HG02610 (cell line): ENCODE results near the gene IQGAP2.

ENCODE experiments used
- ATAC-seq: cut with Tn5 transposase; IDR thresholded peaks from one replicate; pipeline ENCODE4 v1.9.1; 2021; ENCODE audit warnings: mild to moderate bottlenecking, moderate library complexity; ENCODE audit not compliant: unreplicated experiment

Gene IQGAP2

DNA sequence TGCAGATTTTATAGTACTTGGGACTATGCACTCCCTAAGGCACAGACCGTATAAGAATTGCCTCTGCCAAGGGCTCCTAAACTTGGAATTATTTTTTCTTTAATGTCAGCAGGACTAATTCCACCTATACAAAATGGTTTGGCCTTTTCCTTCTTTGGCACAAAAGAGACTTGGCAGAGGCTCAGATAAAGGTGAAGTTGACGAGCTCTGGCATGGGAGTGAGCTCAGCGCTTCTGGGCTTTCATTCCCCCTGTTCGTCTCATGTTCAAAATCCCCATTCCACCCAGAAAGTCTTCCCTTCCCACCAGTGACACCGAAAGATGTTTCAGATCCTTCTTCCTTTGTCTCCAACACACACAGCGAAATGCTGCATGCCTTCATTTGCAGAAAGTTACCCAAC is 158.9 kb downstream of the IQGAP2 start:
- ATAC-seq: no peak

DNA sequence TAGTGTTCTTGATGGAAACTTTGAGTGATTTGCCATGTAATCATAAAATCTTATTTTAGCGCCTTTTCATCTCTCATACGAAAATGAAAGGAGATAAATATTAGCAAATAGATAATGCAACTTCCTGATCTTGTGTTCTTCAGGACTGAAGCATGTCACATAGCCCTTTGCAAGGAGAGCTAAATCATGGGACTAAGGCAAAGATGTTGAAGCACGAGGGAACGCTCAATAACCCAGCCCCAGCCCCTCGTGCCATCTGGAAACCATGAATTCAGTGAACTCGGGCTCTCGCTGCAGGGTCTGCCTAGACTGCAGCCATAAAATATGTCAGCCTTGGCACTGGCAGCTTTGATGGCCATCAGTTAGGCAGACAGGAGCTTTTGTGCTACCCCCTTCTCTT is 161.9 kb downstream of the IQGAP2 start:
- no peak for ATAC-seq

DNA sequence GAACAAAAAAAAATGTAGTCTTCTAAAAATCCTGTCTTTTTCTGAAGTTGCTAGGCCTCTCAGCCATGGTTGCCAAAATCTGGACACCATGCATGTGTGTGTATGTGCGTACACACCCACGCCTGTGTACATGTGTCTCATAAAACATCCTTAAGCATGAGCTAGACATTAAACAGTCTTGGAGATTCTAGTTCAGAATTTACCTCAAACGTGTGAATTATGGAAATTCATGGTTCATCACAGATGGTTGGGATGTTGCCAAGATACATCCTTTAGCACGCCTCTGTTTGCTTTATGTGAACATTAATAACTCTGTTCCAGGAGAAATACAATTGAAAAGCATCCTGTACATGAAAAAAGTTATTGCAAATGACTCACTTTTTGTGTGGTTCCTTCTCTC is 167.1 kb downstream of the IQGAP2 start:
- ATAC-seq: no peak

DNA sequence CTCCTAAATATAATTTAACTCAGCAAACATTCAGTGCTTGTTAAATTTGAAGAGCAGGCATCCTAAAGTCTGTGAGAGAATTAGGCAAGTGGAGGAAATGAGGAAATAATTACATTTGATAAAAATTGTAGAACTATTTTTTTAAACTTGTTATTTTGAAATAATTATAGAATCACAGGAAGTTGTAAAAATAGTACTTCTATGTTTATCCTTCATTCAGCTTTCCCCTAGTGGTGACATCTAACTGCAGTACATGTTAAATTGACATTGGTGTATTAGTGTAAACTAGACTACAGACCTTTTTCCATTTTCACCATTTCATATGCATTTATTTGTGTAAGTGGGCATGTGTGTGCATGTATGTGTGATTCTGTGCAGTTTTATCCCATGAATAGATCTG is 168.5 kb downstream of the IQGAP2 start:
- ATAC-seq: no peak

DNA sequence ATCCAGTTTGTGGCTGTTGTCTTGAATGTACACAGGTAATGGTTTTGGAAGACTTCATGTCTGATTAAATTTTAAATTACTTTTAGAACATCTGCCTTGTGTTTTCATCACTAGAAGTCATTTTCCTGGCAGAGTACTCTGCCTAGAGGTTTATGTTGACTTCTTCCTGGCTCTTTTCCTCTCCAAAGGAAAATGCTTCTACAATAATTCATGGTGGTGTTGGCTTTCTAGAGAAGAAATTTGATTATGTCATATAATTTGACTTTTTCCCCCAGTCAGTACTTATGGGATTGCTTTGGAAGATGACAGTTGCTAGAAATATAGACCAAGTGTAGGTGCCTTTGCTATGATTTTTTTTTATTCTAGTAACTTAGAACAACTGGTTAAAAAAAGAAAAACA is 173.4 kb downstream of the IQGAP2 start:
- no peak for ATAC-seq

DNA sequence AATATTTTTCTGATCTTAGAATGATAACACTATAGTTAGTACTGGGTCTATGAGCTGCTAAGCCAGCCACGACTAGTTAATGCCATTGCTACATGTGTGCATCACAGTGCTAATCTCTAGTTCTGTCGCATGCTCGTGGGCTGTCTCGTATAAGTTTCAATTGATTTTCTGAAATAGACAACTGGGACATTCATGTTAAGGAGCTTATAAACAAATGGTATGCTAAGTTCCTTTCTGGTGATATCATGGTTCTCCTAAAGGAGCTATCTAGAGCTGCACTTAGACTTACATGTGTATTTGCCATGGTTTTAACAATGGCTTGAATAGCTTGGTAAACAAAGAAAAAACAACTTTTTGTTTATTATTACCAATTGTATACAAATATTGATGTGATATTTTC is 173.9 kb downstream of the IQGAP2 start:
- ATAC-seq: no peak

DNA sequence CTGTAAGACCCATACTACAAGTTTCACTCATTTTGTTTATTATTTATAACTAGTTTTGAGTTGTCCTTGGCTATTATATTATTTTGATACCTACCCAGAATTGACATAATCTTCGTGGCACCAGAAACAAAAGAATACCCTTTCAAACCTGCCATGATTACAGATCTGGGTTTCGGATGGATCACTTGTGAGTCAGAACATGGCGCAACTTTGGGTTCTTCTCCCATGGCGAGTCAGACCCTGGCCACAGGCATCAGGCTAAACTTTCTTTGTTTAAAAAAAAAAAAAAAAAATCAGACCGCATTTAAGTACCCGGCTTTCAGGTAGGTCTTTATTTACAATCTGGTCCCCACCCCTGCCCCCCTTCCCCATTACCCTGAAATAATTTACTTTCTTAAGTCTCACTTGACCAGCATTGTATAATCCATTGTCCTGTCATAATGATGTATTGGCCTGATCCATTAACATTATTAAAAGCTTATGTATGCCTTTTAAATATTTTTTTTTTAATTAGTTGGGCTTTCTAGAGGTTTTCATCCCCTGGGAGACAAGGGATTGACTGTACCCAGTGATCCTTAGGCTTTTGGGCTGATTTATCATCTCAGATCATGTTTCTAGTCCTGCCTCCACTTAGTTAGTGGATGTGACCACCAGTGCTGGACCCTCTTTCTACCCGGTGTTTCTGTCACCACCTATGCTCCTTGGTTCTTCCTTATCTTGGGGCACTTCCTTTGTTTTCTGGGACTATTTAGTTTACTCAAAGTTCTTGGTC is 176.3 kb downstream of the IQGAP2 start:
- no peak for ATAC-seq

DNA sequence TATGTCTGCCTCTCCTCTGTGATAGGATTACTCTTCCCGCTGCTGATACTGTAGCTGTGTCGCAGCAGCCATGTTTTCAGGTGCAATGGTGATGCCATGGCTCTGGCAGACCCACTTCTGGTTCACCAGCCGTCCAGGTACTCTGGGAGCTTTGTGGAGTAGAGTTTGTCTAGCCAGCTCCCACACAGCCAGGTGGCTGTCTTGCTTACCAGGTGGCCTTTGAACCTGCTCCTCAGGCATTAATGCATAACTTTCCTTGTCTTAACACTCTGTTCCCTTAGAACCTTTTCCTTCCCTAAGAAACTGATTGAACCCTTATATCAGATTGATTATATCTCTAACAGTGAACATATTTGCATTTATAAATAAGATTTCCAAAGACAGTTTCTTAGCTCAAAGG is 177.9 kb downstream of the IQGAP2 start:
- no peak for ATAC-seq

DNA sequence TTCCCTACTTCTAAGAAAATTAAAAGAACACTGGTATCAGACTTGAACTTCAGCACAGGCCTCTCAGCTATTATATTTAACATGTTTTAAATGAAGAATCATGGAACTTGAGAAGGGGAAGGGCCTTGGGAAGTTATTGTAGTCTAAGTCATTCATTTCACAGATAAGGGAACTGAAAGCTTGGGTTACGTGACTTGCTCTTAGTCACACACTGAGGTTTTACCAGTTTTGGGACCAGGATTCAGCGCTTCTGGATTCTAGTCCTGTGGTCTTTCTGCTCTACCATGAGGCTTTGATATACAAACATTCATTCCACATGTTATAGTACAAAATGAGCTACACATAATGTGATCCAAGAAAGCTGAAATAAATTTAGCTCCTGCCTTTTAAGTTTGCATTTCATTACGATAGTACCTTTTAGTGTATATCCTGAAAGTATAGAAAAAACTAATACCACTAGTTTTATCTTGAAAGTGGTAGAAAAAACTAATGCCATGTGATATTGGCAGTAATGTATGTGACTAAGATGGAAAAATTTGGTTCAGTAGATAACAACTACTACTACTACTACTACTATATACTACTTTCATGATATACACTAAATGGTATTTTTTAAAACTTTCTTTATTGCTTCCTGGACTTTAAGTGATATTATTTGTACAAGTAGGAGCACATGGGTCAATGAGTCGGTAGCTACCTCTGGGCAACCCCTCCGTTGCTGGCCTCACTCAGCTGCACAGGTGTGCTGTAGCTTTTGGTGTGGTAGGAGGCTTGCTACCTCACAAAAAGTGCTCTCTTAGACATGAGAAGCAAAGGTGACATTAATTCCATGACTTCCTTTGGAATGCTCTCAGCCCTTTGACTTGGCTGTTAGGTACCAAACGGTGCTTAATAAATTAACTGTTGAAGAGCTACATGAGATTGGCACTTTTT is 179.4 kb downstream of the IQGAP2 start:
- peak; percentile 83 for ATAC-seq

DNA sequence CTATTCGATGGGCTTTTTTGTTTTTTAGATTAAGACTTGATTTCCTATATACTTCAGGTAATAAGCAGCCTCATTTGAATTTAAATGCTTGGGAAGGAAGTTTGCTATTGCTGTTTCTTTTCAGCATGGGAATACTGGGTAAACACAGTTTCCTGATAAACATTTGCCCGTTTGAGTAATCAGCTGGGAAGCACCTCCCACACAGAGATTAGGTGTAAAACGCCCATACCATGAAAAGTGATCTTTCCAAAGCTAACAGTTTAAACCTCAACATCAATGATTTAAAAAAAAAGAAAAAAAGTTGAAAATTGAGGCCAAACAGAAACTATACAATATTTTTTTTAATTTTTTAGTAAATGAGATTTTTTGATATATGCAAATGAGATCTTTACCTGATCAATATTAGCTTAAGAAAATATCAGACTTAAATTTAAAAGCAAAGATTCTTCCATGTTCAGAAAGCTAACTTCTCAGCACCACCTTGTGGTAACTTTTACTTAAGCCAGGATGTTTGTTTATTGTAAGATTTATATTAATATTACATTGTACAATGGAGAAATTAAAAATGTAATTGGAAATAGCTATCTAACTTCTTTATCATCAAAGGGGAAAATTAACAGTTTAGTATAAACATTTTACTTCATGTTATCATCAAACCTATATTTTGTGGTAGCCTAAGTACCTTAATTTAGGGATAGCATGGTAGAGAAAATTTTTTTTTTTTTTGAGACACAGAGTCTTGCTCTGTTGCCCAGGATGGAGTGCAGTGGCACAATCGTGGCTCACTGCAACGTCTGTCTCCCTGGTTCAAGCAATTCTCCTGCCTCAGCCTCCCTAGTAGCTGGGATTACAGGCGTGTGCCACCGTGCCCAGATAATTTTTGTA is 180.3 kb downstream of the IQGAP2 start:
- ATAC-seq: no peak

DNA sequence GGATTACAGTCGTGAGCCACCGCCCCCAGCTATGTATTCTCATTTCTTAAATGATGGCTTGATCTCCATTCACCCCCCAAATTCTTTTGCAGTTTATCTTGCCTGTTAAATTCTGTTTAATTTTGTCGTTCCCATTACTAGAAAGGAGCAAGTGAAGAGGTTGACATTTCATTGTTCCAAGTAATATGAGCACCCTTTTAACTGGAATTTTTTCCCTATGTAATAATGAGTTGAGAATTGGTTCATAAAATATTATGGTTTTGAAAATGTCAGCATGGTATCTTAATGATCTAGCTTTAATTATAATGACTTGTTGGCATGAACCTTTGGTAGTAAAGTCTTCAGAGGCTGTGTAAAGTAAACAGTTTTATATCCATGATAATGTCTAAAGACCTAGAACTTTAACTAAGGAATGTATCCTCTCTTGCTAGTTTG is 182.7 kb downstream of the IQGAP2 start:
- ATAC-seq: no peak

DNA sequence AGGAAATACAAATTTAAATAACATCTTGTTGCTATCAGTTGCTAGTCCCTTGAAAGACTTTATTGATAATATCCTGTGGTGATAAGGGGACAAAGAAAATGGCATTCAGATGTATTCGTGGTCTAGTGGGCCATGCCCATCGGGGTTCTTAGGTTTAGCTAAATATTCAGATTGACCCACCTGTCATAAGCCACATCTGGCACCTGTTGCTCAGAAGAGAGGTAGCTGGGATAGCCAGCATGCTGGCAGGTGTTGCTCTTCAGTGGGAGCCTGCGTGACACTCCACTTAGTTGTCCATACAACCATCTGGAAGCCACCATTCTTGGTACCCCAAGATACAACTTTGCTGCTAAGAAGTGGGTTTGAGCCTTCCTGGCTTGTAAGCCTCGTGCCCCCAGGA is 183.4 kb downstream of the IQGAP2 start:
- no peak for ATAC-seq

DNA sequence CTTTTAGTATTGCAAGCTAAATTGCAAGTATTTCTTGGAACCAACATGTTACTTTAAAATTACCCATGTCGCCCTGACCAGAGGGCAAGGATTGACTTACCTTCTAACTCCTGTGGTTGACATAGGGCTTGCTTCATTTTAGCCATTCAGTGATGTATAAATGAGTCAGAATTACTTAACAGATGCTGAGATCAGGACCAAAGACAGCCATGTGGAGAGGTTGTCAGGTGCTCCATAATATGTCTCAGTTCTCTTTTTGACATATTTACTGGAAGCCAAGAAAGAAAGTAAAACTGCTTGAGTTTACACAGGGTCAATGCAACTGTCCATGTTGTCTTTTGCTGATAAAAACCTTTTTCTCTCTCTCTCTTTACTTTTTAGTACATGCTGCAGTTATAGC is 186.9 kb downstream of the IQGAP2 start:
- ATAC-seq: peak; percentile 98

DNA sequence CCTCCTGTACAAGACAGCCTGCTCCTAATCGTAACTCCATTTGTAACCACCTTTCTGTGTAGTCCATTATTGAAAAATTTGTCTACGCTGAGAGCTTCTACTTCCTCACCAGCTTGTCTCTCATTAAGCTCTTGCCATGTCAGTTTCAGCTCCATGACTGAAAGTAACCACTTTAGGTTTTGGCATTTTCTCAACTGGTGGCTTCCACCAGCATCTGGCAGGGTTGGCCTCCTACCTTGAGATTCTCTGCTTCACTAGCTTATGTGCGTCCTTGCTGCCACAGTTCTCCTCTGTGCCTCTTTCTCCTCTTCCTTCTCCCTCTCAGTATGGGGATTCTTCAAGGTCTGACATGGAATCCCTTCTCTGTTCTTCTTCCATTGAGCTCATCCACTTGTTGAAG is 188.3 kb downstream of the IQGAP2 start:
- ATAC-seq: no peak

DNA sequence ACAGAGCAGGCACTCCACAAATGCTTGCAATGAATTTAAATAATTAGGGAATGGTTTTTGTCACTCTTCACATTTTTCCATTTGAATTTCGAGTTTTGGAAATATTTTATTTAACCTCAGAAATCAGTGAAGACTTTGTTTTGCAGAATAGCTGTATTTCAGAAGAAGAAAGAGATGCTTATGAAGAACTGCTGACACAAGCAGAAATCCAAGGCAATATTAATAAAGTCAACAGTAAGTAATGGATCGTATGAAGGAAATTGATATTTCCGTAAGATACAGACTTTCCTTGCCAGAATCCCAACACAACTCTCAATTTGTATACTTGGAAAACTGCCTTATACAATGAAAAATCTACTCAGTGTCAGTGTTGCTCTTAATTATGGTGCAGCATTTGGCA is 189.6 kb downstream of the IQGAP2 start:
- ATAC-seq: no peak

DNA sequence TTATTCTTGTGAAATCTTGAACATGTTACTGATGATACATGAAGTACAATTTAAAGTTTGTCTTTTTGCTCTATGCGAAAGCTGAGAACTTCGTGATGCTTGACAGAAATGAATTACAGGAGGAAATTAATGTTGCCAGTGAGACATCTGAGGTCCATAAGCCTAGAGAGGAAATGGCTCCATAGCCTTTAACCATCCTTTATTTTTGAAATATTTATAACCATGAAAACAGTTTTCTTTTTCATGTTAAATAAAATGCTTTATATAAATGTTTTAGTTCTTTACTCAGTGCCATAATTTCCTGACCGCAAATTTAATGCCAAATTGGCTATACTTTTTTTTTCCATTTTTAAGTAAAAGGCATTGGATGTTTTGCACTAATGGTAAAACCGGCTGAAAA is 191.0 kb downstream of the IQGAP2 start:
- no peak for ATAC-seq

DNA sequence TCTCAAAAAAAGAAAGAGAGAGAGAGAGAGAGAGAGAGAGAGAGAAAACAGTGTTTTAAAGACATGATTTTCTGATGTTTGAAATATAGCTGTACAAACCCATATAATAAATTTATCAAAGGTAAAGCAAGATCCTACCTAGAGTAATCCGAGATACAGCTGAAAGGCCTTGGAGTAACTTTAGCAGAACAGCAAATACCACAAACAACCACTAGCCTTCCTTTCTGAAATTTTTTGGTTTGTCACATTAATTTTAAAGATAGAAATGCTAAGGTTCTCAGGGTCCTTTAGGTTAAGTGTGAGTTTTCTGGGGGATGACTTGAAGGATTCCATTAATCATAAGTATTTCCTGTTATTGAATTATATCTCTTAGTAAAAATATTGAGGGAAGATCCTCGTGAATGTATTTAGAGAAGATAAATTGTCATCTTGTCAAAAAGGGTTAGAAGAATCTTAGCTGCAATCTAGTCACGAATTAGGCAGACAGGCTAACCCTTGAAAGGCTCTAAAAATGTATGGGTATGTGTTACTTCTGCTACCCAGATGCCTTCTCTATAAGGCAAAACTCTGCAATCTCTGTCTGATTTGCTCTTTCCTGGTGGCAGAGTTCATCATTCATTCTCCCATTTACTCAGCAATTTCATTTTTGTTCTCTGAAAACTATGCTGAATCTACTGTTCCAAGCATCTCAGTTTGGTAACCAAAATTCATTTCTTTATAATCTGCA is 192.8 kb downstream of the IQGAP2 start:
- no peak for ATAC-seq

DNA sequence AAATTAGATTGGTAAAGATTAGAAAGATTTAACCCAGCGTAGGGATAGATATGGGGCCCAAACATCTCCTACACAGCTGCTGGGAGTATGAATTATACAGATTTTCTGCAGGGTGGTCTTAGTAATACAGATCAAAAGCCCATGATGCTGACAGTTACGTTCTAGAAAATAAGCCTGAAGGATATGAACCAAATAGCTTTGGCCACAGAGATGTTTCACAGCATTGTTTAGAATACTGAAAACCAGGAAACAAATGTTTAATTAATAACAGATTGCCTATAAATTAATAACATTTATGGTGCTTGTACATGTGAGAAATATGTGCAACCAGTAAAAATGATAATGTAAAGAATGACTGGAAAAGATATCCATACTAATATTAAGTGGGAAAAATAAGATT is 195.4 kb downstream of the IQGAP2 start:
- no peak for ATAC-seq

DNA sequence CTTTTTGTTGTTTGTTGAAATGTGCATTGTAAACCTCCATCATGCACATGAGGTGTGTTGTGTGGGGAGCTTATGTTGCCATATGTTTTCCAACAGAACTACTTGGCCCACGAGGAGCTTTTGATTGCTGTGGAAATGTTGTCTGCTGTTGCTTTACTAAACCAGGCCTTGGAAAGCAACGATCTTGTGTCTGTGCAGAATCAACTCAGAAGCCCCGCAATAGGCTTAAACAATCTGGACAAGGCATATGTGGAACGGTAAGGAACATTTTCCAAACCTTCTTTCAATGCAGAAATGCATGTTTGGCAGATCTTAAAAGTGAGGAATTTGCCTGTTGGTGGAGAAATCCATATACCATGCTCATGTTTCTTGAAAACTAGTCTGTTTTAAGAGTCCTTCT is 197.6 kb downstream of the IQGAP2 start:
- no peak for ATAC-seq

DNA sequence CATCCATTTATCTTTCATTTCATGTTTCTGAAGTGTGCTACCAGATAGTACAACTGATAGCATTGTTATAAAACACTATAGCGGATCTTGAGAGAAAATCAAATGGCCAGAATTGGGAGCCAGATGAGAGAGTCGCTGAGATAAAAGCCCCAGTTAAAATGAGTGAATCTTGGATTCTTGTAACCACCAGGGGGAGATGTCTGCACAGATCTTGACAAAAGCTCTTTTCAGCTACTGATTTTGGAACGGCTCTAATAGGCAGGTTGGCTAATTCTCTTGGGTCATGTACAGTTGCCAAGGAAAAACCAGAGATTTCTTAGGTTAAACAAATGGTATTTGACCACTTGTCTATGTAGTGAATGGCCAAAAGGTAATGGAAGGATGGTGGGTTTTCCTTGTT is 198.4 kb downstream of the IQGAP2 start:
- ATAC-seq: no peak
